ENCODE data around the gene RGS6.

The RGS6 gene

GRCh38 chr14:72499746-72500145 lies 567.5 kb downstream of the RGS6 start:
- no peak for DNase-seq
- Histone ChIP-seq H3K27me3 (replicated peaks) (no peaks in the 10 kb centered on the region), H3K4me3 (ENCODE audit: low read depth, low read length) (no peak overlapping the region), H3K27ac (no peak overlapping the region), H3K36me3 (replicated peaks) (no peaks in the 10 kb centered on the region)
- in situ Hi-C loops (cut with HindIII; ENCODE audit: low pct_ligation_motif_present, low sequenced_read_pairs), result loop anchor here (25.0 kb wide), 1 partner anchor 438 kb away; the partner anchor contains the start of gene DCAF4
- no peak for TF ChIP-seq CTCF (IDR thresholded peaks at IDR 0.05; ENCODE audit: low read depth, low read length, missing control alignments)

- Histone ChIP-seq H3K4me3 (ENCODE audit: low read depth, low read length) (no peak overlapping the region), H3K27ac (no peak overlapping the region), H3K36me3 (replicated peaks) (no peaks in the 10 kb centered on the region), H3K27me3 (replicated peaks) (no peaks in the 10 kb centered on the region)
- in situ Hi-C loops (cut with HindIII; ENCODE audit: low pct_ligation_motif_present, low sequenced_read_pairs), result loop anchor here (25.0 kb wide), 1 partner anchor 437 kb away; the partner anchor contains the start of gene DCAF4
- no peak for DNase-seq
- TF ChIP-seq CTCF (IDR thresholded peaks at IDR 0.05; ENCODE audit: low read depth, low read length, missing control alignments), result no peak
Observed at GRCh38 chr14:72500234-72500838, 568.1 kb downstream of the RGS6 start.

- Histone ChIP-seq H3K4me3 (ENCODE audit: low read depth, low read length) (no peak overlapping the region), H3K36me3 (replicated peaks) (no peaks in the 10 kb centered on the region), H3K27ac (no peak overlapping the region), H3K27me3 (replicated peaks) (no peaks in the 10 kb centered on the region)
- no peak for DNase-seq
- in situ Hi-C loops (cut with HindIII; ENCODE audit: low pct_ligation_motif_present, low sequenced_read_pairs), result loop anchor here (25.0 kb wide), 1 partner anchor 436 kb away; the partner anchor contains the start of gene DCAF4
- no peak for TF ChIP-seq CTCF (IDR thresholded peaks at IDR 0.05; ENCODE audit: low read depth, low read length, missing control alignments)
Observed at GRCh38 chr14:72501439-72501838, 569.2 kb downstream of the RGS6 start.

GRCh38 chr14:72503271-72503670 lies 571.0 kb downstream of the RGS6 start:
- Histone ChIP-seq H3K4me3 (ENCODE audit: low read depth, low read length) (no peak overlapping the region), H3K27ac (no peak overlapping the region), H3K27me3 (replicated peaks) (no peaks in the 10 kb centered on the region), H3K36me3 (replicated peaks) (no peaks in the 10 kb centered on the region)
- in situ Hi-C loops (cut with HindIII; ENCODE audit: low pct_ligation_motif_present, low sequenced_read_pairs), result loop anchor here (25.0 kb wide), 1 partner anchor 434 kb away; the partner anchor contains the start of gene DCAF4
- TF ChIP-seq CTCF (IDR thresholded peaks at IDR 0.05; ENCODE audit: low read depth, low read length, missing control alignments), result no peak
- no peak for DNase-seq

GRCh38 chr14:72503696-72504368 lies 571.6 kb downstream of the RGS6 start:
- no peaks in the 10 kb centered on the region for H3K27me3 ChIP-seq (replicated peaks)
- H3K36me3 ChIP-seq (replicated peaks), result no peaks in the 10 kb centered on the region
- DNase-seq, result no peak
- TF ChIP-seq CTCF (IDR thresholded peaks at IDR 0.05; ENCODE audit: low read depth, low read length, missing control alignments), result no peak
- no peak overlapping the region for H3K4me3 ChIP-seq (ENCODE audit: low read depth, low read length)
- in situ Hi-C loops (cut with HindIII; ENCODE audit: low pct_ligation_motif_present, low sequenced_read_pairs), result loop anchor here (25.0 kb wide), 1 partner anchor 433 kb away; the partner anchor contains the start of gene DCAF4
- no peak overlapping the region for H3K27ac ChIP-seq

All from brain microvascular endothelial cell (primary cell).